ENCODE data around the gene SLC9A9. TPM values are rescaled to one million over a fixed set of nuclear protein-coding genes. Genes with fewer than 3 reads are reported as not detected.
"Not testable (repeated sequence)": the region's sequence is repeated elsewhere in the genome, so short reads cannot be mapped to it uniquely, and the experiment has no call there.

Gene SLC9A9
- total RNA-seq, 1 experiment from 2014 or later: 7.9 TPM

DNA sequence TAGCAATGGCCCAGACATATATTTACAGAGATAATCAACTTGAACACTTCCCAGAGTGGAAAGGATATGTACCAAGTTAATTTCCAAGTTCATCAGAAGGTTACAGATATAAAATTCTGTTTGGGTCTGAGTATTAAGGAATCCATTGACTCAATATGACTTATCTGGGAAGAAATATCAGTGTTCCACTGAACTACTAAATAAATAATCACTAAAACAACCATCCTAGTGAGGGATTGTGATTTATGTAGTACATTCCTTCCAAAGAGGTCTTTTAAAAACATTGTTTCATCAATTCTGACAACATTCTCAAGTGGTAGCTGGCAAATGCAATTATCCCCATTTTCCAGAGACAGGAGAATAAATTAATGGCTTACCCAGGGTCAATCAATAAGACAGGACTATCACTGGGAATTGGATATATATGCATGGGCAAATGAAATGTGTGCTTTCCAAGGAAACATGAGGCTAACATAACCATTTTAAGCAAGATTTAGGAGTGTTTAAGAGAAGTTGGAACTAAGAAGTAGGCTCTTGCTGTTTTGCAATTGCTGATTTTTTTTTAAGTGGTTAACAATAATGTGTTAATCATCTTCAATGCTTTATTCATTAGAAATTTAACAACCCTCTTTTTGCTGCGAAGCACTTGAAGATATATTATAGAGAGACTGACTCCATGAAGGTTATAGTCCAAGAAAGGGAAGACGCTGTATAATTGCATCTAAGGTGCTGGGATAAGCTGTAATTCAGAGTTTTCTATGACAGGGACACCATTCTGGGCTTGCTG lies 37.9 kb downstream of the SLC9A9 start:
- no peak for DNase-seq (ENCODE audit: low read depth)

DNA sequence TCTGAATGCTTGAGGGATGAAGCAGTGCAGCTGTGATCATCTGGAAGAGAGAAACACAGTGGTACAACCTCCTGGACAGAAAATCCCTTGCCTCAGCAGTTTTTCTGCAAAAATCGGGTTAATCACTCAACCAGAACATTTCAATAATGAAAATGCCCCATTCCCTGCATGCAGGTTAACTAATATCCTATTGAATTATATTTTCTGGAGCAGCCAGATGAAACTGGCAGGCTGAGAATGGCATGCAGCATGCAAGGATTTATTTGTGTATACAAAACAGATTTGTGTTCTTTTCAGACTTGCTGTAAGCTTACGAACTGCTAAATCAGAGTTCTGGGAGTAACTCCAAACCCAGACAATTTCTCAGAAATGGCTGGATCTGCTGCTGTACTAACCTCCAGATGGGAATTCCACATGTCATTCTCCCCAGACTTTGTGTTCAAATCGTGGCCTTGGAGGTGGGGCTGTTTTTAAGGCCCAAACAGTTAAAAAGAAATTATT lies 39.1 kb downstream of the SLC9A9 start:
- DNase-seq (ENCODE audit: low read depth): no peak

DNA sequence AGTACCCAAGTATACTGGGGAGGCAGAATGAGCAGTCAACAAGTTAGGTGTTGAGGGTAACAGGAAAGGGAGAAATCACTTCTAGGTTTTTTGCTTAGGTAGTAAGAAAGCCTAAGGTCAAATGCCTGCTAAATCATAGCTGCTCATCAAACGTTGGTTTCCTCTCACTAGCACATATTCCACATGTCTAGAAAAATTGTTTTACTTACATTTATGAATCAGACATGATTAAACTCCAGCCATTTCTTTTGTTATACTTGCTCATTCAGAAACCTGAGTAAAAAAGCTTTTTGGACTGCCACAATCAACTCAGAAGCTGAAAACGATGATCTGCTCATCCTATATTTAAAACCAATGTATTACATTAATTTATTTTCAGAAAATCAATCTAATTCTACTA lies 40.2 kb downstream of the SLC9A9 start:
- no peak for DNase-seq (ENCODE audit: low read depth)

DNA sequence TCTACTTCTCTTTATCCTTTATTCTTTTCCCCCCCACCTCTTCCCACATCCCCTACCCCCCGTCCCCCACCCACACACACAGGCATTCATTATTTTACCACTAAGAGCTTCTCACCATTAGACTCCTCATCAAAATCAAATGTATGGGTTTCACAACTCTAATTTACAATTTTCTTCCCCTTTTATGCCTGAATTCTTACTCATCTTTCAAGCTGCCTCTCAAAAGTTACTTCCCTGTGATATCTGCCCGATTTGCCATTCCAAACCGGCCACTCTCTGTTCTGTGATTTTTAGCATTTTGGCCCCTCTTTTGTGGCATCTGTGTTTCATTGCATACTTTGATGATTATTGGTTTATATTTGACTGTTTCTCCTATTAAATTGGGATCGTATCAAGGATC lies 42.2 kb downstream of the SLC9A9 start:
- no peak for DNase-seq (ENCODE audit: low read depth)

DNA sequence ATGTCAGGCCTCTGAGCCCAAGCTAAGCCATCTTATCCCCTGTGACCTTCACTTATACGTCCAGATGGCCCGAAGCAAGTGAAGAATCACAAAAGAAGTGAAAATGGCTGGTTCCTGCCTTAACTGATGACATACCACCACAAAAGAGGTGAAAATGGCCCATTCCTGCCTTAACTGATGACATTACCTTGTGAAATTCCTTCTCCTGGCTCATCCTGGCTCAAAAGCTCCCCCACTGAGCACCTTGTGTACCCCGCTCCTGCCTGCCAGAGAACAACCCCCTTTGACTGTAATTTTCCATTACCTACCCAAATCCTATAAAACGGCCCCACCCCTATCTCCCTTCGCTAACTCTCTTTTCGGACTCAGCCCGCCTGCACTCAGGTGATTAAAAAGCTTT lies 42.8 kb downstream of the SLC9A9 start:
- DNase-seq (ENCODE audit: low read depth): not testable (repeated sequence)

DNA sequence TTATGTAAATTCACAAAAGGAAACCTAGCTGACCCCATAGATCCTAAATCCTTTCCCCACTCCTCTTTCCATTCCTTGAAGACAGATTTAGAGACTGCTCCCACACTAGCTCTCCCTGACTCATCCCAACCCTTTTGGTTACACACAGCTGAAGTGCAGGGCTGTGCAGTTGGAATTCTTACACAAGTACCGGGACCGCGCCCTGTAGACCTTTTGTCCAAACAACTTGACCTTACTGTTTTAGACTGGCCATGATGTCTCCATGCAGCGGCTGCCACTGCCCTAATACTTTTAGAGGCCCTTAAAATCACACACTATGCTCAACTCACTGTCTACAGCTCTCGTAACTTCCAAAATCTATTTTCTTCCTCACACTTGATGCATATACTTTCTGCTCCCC lies 47.2 kb downstream of the SLC9A9 start:
- DNase-seq (ENCODE audit: low read depth): peak; percentile 92

DNA sequence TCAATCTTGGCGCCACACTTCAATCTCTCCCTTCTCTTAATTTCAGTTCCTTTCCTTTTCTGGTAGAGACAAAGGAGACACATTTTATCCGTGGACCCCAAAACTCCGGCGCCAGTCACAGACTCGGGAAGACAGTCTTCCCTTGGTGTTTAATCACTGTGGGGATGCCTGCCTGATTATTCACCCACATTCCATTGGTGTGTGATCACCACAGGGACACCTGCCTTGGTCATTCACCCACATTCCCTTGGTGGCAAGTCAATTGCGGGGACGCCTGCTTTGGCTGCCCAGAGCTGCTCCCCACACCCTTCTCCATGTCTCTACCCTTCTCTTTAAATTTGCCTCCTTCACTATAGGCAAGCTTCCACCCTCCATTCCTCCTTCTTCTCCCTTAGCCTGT lies 50.1 kb downstream of the SLC9A9 start:
- peak; percentile 88 for DNase-seq (ENCODE audit: low read depth)

DNA sequence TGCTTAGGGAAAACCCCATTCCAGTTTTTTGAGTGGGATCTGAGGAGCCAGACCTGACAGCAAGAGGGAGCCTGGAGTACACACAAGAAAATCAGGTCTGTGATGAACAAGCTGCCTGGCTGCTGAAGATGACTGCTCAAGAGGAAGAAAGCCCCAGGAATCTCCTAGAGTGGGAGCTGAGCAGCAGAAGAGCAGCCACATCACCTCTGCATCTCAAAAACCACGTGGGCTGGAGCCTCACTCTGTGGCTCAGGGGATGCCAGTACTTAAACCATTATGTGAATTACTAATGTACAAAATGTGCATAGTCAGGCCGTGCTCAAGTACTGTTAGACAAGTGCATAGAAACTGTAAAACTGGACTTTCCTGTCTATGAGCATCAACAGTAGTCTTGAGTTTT lies 52.4 kb downstream of the SLC9A9 start:
- DNase-seq (ENCODE audit: low read depth): peak; percentile 38

DNA sequence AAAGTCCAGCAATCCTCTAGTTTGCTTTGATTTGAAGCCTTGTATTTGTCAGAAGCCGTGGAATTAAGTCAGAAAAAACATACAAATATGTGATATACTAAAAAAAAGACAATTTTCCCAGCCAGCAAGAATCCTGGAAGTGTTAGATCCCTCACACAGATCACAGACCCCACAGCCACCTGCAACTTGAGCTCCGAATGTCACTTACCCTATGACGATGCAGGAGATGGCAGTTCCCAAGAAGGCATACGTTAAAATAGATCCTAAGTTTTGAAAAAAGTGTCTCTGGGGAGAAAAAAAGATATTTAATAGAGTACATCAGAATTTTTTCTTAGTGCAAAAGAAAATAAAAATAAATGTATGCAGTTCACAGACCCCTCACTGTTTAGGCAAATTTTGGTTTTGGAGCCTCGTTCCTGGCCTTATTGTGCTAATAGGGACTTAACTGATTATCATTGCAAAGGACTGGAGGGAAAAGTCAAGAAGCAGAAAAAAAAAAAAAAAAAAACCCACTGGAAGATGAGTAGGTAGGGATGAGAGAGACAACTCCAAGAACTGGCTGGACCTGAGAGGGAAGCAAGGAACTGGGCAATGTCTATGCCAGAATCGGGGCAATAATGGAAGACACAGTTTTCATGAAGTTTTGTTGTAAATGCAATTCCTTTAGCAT lies 53.3 kb downstream of the SLC9A9 start:
- no peak for DNase-seq (ENCODE audit: low read depth)

DNA sequence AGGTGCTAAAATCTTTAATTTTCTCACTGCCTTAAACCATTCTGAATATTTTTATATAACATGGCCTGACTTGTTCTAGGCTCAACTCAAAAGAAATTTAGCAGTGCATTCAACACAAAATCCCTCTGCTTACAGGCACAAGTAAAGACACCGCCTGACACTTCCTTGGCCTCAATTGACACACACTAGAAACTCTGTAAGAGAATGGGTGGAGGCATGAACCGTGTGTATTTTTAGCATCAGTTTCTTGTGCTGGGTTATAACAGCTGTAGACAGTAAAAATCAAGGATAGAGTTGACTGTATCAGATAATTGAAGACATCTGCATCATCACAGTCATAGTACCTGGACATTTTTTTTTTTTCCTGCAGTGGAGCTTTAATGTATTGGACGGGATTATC lies 54.3 kb downstream of the SLC9A9 start:
- DNase-seq (ENCODE audit: low read depth): peak; percentile 40

DNA sequence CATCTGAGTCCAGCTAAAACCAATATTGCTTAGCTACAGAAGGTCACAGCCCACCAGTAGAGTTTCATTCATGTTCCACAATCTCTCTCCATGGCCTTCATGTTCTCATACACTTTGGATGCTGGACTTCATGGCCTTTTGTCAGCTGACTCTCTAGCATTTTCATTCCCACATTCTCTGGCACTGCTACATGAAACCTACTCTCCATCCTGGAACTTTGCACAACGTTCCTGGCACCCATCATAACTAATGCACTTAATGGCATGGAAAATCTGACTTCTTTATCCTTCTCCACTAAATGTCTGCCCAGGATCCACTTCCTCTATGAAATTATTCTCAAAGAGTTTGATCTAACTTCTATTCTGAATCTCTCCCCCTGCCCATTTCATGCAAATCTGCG lies 56.9 kb downstream of the SLC9A9 start:
- DNase-seq (ENCODE audit: low read depth): no peak

DNA sequence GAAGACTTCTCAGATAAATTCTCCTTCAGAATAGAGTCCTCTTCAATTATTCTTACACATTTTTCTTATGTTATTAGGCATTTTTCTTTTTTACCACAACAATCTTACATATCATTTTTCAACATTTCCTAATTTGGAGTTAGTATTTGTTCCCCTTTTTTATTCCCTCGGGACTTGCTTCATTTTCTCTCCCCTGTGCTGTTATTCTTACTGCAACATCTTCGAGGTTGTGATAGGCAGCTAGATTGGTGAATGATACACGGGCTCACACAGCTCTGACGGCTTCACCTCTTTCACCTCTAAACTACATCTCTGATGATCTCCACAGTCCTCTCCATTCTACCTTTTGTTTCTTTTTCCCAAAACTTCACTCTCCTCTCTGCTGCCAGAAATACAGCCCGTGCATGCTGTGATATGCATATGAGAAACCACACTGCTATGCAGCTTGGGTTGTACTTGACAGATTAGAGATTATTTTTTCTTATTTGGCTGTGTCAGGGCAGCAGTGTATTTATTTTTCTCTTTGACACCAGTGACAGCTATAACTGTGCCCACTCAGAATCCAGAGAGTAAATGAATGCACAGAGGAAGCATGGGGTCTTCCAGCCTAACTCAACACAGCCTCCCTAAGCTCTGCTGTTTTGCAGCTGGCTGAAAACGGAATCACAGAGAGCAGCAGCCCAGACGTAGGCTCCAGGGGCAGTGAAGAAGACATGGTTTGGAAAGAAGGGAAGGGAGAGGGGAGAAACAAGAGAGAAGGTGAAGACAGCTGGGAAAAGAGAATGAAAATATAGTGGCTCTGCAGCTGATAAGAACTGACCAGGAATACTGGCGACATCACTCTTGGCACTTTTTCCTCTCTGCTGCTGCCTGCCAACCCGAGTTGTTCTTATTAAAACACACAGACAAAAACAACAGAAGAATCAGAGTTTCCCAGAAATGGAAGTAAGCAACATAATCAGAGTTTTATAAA lies 61.8 kb downstream of the SLC9A9 start:
- peak; percentile 42 for DNase-seq (ENCODE audit: low read depth)

DNA sequence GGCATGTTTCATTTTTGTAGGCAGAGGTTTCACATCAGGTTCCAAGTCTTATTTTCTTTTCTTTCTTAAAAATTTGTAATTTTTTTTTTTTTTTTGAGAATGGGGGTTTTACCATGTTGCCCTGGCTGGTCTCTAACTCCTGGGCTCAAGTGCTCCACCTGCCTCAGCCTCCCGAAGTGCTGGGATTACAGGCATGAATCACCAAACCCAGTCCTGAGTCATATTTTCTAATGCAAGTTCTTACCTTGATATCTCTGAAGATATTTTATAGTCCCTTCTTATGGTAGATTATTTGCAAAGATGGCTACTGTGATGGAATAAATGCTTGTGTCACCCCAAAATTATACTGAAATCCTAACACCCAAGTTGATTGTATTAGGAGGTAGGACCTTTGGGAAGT lies 63.8 kb downstream of the SLC9A9 start:
- peak; percentile 33 for DNase-seq (ENCODE audit: low read depth)

DNA sequence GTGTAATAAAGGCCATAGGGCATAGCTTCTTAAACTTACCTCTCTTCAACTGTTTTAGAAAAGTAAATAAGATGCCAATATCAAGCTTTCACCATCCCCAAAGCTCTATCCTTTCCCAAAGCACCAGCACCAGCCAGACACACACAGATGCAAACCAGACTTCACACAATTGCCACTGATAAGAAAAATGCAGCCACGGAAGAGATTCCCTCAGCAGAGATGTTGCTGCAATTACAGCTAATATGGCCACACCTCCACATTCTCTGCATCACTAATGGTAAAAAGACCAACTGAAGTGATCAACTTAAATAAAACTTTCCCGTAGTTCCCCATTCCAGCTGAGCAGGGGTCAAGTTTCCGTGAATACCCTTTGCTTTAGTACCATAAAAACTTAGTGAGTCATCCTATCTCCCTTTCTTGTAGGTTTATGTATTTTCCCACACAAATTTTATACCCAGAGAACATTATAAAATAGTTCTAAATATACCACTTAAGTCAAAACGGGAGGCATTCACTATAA lies 64.4 kb downstream of the SLC9A9 start:
- DNase-seq (ENCODE audit: low read depth): peak; percentile 46

DNA sequence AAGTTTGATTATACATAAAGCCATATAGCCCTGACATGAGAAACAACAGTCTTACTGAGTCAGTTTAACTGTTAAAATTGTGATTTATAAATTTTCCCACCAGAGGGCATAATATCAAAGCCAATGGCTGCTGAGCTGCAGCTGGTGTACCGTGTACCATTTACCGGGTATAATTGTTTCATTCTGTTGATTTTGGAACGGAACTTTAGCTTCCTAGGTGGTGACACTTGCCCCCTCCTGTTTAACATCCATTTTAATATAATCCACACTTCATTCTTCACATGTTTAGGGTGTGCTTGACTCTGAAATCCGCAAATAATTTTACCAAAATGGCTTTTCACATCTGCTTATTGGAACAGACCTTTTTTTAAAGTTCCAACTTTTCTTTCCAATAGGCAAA lies 72.8 kb downstream of the SLC9A9 start:
- peak; percentile 56 for DNase-seq (ENCODE audit: low read depth)

DNA sequence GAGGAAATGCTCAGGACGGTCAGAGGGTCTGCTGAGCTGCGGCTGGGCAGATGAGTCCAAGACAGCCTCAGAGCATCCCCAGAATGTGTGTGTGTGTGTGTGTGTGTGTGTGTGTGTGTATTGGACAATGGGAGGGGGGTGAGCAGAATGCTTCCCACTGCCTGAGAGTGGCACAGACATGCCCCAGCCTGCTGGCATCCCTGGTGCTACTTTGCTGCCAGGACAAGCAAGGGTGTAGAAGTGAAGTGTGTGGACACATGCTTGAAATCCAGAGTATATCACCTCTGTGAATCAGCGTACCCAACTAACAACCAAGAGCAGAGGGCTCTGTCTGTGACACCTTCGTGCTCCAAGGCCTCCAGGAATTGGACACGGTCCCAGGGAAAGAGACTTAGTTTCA lies 76.3 kb downstream of the SLC9A9 start:
- no peak for DNase-seq (ENCODE audit: low read depth)

DNA sequence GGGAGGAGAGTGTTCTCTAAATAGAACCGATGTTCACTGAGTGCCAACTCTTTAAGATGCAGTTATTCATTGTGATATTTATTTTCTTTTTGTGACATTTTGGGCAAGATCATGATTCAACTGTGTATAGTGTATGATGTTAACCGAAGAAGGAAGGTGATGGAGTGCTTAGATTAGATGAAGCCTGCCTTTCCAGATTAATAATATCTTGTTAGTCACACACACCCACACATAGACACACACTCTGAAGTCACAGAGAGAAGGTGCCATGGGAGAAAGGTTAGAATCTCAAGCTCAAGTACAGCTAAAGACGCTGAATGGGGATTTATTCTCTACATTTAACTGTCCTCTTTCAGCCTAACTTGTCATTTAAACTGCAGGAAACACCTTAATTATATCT lies 77.0 kb downstream of the SLC9A9 start:
- DNase-seq (ENCODE audit: low read depth): no peak

DNA sequence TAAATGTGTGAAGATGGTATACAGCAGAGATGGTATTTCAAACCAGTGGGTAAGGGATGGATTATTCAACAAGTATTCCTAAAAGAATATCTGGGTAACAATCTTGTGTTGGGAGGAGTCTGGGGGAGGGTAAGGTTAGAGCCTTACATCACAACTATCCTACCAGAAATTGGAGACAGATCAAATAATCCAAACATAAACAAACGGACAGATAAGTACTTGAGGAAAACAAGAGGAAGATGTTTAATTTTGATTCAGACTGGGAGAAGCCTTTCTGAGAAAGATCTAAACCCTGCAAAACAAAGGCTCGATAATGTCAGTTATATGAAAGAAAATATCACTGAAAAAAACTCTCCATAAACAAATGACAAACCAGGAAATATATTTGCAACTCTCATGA lies 77.9 kb downstream of the SLC9A9 start:
- no peak for DNase-seq (ENCODE audit: low read depth)

DNA sequence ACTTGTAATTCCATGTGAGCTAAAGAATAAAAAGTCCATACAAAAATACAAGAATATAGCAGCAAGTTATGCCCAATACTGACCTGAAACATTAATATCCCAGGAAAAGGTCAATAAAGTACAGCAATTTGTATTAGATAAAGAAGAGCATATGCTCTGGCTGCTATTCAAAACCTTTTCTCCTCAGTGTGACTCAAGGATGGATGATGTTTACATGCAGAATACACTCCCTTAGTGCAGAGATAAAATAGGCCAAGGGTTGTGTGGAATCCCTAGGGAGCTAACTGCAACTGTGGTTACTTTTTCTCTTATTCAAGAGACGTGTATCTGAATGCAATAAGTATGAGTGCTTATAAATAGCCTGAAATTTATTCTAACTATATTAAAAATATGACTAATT lies 78.7 kb downstream of the SLC9A9 start:
- peak; percentile 90 for DNase-seq (ENCODE audit: low read depth)

DNA sequence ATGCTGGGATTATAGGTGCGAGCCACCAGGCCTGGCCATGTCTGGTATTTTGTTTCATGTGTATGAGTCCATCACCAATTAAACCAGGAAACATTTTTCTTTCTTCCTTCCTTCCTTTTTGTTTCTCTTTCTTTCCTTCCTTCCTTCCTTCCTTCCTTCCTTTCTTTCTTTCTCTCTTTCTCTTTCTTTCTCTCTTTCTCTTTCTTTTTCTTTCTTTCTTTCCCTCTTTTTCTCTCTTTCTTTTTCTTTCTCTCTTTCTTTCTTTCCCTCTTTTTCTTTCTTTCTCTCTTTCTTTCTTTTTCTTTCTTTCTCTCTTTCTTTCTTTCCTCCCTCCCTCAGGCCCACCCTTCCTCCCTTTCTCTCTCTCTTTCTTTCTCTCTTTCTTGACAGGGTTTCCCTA lies 83.4 kb downstream of the SLC9A9 start:
- DNase-seq (ENCODE audit: low read depth): no peak

DNA sequence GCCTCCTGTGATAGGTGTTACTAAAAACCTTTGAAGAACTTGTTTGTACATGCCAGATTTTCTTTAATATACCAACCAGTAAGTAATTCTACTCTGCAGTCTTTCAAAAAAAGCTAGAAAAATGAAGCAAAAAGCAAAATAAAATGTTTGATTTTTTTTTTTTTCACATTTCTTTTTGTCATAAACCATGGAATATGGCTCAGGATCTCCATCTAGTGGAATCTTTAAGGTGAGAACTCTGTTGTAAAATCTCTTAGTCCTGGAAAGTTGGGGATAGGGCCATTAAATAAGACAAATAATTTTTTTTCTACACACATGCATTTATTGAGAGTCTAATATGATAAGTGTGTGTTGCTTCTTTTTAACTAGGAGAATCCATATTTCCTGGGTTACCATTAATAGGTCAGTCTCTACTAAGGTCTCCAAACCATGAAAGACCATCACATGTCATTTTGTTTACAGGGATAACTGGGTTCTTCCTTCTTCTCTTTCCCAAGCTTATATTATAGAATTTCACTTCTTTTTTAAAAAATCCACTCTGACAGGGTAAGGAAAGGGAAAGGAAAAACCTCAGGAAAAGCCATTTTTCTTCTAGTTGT lies 84.6 kb downstream of the SLC9A9 start:
- peak; percentile 44 for DNase-seq (ENCODE audit: low read depth)

Measured in LHCN-M2 (cell line).